ENCODE results near the gene ZNF804A.
"Not testable (repeated sequence)": the region's sequence is repeated elsewhere in the genome, so short reads cannot be mapped to it uniquely, and the experiment has no call there.

ZNF804A gene

DNA sequence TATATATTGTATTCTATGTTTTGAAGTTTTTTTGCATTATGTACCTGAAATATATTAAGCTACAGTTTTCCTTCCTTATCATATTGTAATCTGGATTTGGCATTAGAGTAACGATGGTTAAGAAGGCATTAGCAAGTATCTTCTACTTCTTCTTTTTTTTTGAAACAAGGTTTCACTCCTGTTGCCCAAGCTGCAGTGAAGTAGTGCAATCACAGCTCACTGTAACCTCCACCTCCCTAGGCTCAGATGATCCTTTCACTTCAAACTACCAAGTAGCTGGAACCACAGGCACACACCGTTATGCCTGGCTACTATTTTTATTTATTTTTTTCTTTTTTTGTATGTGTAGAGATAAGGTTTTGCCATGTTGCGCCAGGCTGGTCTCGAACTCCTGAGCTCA lies 201.1 kb downstream of the ZNF804A start:
- FAIRE-seq: no peak

DNA sequence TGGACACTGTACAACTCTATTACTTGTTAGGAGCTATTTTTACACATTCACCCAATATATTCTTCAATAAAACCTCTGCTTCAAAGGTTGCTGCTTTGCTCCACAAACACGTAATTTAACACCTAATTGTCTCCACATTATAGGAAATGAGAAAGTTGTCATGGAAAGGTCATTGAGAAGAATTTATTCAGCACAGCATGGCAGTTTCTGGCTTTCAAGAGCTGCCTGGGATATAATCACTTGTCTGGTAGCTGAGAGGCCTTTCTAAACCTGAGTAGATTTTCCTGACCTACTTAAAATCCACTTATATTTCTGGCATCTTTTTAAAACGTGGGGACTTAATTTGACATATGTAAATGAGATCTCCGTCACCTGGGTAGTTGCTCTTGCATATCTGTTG lies 216.1 kb downstream of the ZNF804A start:
- FAIRE-seq: no peak
- no peak for DNase-seq (ENCODE audit: insufficient read length, low spot score)

More for the DNA sequence above, 201.1 kb downstream of the ZNF804A start:
- no peak for DNase-seq (ENCODE audit: insufficient read length, low spot score)

DNA sequence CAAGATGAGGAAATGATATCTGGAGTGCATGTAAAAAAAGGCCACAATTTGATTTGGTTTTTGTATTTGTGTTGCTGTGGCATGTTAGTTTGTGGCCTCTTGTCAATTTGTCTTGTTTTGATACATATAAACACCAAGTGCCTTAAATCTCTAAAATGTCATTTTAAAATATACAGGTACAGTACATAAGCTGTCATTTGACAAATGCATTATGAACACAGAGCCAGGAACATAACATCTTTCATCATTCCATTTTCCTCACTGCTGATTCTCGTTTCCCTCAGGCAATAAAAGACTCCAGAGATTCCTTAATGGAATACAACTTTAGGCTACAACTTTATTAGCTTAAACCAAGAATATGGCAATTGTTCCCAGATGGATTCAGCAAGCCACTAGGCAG lies 217.5 kb downstream of the ZNF804A start:
- no peak for FAIRE-seq
- DNase-seq (ENCODE audit: insufficient read length, low spot score): no peak

DNA sequence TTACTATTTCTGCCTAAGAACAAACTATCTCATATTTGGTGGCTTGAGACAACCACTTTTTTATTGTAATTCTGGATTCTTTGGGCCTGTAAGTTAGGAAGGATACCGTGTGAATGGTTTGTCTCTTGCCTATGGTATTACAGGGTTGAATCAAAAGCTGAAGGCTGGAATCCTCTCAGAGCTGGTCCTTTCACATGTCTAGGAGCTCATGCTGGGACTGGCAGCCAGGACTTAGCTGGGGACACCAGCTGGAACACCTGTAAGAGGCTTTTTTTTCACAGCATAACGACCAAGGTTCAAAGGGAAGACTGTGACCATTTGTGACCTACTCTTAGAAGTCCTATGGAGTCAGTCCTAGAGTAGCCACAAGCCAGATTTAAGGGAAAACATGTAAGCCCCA lies 226.3 kb downstream of the ZNF804A start:
- DNase-seq (ENCODE audit: insufficient read length, low spot score) (no peak), FAIRE-seq (no peak)

DNA sequence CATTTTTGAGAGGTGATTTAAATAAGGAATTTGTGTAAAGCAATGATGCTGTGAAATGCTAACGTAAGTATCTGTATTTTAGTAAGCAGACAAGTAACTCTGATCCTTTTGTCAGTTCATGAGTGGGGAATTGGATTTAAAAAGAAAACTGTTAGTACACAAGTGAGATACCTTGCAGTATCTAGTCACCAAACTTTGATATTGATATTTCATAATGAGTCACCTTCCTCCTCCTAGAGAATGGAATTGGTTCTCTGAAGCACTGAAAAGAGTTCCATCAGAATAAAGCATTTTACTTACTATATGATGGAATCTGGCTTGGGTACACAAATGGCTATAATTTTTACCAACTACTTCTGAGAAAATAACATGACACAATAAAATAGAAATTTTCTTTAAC lies 232.2 kb downstream of the ZNF804A start:
- FAIRE-seq (no peak), DNase-seq (ENCODE audit: insufficient read length, low spot score) (no peak)

DNA sequence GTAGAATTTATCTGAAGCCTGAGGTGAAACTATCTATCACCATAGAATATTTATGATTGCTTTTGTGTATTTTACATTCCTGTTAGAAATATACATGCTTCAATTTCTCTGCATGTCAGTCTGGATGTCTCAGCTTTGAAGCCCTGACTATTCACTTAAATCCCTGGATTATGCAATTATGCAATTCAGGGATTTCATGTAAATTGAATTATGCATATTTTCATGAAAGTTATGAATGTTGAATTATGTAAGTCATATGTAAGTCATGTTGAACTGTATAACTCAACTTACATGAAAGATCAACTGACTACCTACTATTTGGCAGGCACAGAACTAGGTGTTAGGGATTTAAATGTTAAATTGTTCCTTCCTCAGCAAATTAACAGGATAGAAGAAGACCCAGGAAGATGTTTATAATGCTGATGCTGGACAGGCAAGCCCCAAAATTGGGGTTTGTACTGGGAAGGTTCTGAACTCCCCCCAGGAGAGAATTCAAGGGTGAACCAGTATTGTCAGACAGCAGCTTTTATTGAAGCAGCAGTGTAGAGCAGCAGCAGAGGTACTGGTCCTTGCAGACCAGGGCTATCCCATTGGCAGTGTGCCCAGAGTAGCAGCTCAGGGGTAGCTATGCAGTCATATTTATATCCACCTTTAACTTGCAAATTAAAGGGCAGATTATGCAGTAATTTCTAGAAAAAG lies 236.5 kb downstream of the ZNF804A start:
- FAIRE-seq (no peak), DNase-seq (ENCODE audit: insufficient read length, low spot score) (no peak)

DNA sequence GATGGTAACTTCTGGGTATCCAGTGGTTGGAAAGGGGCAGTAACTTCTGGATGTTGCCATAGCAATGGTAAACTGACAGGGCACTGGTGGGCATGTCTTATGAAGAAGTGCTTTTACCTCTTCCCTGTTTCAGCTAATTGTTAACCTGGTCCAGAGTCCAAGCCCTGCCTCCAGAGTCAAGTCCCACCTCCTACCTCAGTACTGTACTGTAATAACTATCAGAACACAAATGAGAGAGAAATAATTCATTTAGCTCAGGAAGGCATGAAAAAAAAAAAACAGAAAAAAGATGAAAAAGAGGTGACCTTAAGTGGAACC lies 237.0 kb downstream of the ZNF804A start:
- DNase-seq (ENCODE audit: insufficient read length, low spot score) (no peak), FAIRE-seq (no peak)

DNA sequence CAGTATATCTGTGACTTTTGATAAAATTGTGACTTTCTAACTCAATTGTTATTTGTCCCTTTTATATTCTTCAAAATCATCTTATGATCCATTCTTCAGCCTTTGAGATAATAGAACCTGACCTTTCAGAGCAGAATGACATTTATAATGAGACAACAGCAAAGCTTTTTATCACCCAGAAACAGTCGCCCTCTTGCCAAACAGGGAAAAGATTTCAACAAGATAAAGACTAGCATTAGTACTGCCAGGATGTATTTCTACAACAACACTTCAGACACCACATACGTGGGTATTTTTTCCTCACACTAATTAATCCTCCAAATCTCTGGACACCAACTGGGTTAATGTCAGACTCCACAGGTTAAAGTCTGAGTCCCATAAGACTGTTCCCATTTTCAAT lies 249.0 kb downstream of the ZNF804A start:
- FAIRE-seq: no peak
- no peak for DNase-seq (ENCODE audit: insufficient read length, low spot score)

DNA sequence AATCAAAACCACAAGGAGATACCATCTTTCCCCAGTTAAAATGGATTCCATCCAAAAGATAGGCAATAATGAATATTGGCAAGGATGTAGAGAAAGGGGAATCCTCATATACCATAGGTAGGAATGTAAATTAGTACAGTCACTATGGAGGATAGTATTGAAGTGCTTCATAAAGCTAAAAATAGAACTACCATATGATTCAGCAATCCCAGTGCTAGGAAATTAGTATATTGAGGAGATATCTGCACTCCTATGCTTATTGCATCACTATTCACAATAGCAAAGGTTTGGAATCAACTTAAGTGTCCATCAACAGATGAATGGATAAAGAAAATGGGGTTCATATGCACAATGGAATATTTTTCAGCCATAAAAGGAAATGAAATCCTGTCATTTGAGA lies 251.2 kb downstream of the ZNF804A start:
- FAIRE-seq: no peak
- no peak for DNase-seq (ENCODE audit: insufficient read length, low spot score)

DNA sequence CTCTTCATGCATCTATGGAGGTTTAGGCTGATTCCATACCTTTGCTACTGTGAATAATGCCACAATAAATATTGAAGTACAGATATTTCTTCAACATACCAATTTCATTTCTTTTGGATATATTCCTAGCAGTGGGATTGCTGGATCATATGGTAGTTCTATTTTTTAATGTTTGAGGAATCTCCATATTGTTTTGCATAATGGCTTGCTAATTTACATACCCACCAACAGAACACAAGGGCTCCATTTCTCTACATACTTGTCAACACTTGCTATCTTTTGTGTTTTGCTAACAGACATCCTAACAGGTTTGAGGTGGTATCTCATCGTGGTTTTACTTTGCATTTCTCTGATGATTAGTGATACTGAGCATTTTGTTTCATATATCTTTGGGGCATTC lies 253.2 kb downstream of the ZNF804A start:
- no peak for DNase-seq (ENCODE audit: insufficient read length, low spot score)
- FAIRE-seq: no peak

DNA sequence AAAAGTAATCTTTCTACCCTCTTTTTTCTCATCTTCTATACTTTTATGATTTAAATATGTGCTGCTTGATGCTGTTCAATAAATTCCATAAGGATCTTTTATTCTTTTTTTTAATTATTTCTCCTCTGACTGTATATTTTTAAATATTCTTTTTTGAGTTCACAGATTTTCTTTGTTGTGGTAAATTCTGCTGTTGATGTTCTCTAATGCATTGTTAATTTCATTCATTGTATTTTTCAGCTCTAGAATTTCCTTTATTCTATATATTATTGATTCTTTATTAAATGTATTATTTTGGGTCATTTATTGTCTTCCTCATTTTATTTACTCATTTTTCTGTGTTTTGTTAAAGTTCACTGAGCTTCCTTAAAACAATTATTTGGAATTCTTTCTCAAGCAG lies 260.9 kb downstream of the ZNF804A start:
- no peak for DNase-seq (ENCODE audit: insufficient read length, low spot score)
- FAIRE-seq: no peak

DNA sequence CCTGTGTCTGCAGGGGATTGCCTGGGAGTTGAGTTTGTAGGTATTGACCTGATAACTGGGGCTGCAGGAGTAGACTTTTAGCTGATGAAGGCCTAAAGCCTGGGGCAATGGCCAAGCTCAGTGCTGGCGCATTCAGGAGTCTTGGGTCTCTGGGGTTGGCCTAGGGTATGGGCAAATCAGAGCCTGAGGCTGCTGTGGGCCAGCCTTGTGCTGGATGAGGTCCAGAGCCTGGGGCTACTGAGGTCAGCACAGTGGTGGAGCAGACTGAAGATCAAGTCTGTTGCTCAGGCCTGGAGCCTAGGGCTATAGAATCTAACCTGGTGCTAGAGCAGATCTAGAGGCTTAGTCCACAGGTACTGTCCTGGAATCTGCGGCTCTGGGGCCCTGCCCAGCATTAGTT lies 262.4 kb downstream of the ZNF804A start:
- FAIRE-seq (no peak), DNase-seq (ENCODE audit: insufficient read length, low spot score) (no peak)

DNA sequence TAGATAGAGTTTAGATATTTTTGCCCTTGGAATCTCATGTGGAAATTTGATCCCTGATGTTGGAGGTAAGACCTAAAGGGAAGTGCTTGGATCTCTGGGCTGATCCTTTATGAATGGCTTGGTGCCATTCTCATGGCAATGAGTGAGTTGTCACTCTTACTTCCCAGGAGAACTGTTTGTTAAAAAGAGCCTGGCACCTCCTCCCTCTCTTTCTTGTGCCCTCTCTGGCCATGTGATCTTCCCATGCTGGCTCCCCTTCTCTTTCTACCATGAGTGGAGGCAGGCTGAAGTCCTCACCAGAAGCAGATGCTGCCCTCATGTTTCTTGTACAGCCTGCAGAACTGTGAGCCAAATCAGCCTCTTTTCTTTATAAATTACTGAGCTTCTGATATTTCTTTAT lies 276.9 kb downstream of the ZNF804A start:
- FAIRE-seq (no peak), DNase-seq (ENCODE audit: insufficient read length, low spot score) (no peak)

DNA sequence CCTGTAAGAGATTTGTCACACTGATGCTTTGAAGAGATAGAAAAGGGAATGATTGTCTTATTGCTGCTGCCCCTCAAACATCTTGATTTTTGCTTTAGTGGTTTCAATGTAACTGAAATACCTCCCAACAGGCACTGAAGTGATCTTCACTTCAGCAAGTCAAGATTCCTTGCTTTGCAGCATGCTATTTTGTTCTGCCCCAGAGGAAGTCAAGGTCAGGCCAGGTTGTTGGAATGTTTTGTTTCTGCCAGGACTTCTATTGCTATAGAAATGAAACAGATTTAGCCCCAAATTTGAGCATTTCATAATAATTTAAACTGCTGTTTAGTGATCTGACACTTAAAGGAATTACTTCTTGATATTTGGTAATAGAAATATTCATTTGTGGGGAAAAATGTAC lies 277.6 kb downstream of the ZNF804A start:
- DNase-seq (ENCODE audit: insufficient read length, low spot score) (no peak), FAIRE-seq (no peak)

DNA sequence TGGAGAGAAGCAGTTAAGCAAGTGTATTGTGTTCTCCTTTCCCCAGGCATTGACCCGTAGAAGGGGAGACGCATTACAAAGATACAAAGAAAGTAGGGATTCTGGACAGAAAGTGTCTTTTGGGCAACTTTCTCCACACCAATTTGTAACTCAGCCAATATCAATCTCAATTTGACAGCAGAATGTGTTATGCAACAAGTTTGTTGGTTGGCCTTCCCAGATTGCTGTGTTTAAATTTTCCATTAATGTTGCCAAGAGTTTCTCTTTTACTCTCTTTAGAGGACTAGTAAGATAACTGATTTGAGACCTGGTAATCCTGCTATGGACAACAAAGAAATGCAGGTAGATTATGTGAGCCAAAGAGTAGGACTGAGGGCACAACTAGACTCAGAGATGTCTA lies 279.6 kb downstream of the ZNF804A start:
- DNase-seq (ENCODE audit: insufficient read length, low spot score): no peak
- FAIRE-seq: no peak

DNA sequence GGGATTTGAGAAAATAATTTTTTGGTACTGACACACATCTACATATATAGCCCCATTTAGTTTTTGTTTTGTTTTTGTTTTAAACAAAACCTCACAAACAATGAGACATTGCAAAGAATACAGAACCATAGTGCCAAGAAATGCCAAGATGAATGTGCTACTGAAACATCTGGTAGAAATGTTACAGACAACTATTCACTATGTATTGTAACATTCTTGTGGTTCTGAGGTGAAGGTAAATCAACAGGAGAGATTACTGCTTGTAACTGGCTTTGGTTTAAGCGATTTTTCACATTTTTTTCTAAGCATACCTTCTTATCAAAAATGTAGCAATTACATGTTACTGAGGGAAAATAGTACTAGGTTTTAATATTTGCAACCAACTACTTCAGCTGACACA lies 281.3 kb downstream of the ZNF804A start:
- no peak for FAIRE-seq
- no peak for DNase-seq (ENCODE audit: insufficient read length, low spot score)

DNA sequence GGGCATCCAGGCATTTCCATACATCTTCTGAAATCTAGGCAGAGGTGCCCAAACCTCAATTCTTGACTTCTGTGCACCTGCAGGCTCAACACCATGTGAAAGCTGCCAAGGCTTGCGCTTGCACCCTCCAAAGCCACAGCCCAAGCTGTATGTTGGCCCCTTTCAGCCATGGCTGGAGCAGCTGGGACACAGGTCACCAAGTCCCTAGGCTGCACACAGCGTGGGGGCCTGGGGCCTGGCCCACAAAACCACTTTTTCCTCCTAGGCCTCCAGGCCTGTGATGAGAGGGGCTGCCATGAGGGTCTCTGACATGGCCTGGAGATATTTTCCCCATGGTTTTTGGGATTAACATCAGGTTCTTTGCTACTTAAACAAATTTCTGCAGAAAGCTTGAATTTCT lies 288.3 kb downstream of the ZNF804A start:
- FAIRE-seq; DNase-seq (ENCODE audit: insufficient read length, low spot score): not testable (repeated sequence)

DNA sequence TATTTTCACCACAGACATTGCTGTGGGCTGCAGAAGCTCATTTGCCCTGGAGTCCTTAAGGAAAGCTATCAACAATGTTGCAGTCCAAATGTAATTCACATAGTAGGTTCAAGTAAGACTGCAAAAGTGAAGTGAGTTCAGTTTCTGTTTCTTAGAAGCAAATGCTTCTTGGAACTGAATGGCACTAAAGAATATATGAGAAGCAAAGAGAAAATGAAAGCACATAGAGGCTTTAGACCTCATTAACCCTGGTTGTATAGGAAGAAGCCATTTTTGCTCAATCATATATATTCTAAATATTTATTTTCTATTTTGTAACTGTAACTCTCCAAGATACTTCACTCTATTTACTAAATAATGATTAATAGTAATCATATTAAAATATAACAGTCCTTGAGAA lies 292.0 kb downstream of the ZNF804A start:
- DNase-seq (ENCODE audit: insufficient read length, low spot score) (no peak), FAIRE-seq (no peak)

DNA sequence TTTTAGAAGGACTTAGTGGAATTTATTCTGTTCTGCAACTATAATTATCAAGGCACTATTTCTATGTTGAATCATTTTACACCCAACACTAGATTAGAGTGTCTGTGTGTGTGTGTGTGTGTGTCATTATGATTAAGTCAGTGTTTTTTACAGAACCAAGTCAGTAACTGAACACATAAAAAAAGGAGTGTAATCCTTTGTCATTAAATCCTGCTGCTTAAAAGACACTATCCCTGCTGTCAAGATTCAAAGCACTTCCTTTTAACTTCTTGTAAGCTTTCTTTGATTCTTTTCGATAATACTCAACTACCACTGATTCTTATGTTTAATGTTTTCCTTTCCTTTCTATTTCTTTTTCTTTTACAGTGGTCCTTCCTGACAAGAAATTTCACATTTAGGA lies 306.7 kb downstream of the ZNF804A start:
- DNase-seq (ENCODE audit: insufficient read length, low spot score) (no peak), FAIRE-seq (no peak)

DNA sequence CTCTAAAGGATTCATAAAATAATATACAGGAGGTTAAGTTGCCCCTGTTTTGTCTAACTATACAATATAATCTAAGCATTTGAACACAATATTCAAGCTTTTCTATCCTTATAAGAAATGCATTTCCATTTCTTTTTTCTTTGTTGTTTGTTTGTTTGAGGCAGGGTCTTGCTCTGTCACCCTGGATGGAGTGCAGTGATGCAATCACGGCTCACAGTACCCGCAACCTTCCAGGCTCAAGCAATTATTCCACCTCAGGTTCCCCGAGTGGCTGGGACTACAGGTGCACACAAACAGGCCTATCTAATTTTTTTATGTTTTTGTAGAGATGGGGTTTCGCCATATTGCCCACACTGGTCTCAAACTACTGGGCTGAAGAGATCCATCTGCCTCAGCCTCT lies 307.8 kb downstream of the ZNF804A start:
- no peak for FAIRE-seq
- no peak for DNase-seq (ENCODE audit: insufficient read length, low spot score)

DNA sequence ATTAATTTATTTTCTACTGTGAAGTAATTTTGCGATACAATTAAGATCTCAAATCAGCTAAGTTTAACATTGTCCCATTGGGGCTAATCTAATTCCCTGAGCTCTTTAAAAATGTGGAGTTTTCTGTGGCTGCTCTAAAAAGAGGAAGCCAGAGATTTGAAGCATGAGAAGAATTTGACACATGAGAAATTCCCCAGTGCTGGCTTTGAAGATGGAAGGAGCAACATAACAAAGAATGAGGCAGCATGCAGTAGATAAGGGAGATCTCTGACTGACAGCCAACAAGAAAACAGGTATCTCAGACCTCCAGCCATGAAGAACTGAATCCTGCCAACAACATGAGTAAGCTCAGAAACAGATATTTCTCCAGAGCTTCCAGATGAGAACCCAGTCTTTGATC lies 308.4 kb downstream of the ZNF804A start:
- DNase-seq (ENCODE audit: insufficient read length, low spot score): no peak
- no peak for FAIRE-seq

DNA sequence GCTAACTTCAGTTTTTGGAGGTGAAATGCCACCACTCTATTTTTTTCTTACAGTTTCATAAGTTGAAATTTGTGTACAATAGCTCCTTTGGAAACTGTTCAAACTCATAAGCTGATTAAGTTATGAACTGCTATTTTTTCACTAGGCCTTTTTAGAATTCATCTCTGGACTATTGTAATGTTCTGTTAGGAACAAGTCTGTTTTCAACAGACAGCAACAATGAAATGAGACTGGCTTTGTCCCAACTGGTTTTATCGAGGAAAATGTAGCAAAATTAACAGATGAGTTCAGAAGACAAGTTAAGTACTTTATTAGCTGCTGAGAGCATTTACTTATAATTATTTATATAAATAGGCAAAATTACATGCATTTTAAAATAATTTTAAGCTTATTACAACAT lies 310.6 kb downstream of the ZNF804A start:
- no peak for FAIRE-seq
- no peak for DNase-seq (ENCODE audit: insufficient read length, low spot score)

DNA sequence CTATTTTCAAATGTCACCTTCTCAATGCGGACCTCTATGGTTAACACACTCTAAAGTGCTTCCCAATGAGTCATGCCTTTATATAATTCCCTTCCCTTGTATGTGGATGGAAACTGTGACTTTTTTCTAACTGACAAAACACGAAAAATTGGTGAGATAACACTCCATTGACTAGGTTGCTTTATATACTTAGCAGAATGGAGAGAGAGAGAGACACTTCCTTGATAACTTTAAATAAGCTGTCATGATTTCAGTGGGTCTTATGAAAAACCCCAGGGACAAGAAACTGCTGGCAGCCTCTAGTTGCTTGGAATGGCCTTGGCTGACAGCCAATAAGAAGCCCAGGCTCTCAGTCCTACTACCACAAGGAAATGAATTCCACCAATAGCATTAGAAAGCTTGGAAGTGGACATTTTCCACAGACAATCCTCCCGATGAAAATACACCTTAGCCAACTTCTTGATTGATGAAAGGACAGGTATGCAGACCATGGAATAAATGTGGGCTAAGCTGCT lies 322.2 kb downstream of the ZNF804A start:
- no peak for FAIRE-seq

More for the DNA sequence above, 322.2 kb downstream of the ZNF804A start:
- no peak for DNase-seq (ENCODE audit: insufficient read length, low spot score)
